Neuronal stem cell (in vitro differentiated cells): Measurements from ENCODE around the gene NCOA4.

Experiments used
- DNase-seq: peaks from one replicate; pipeline ENCODE4 v3.0.0-alpha.2; 2013; ENCODE audit warnings: low spot score
- H2AFZ ChIP-seq: one replicate; pipeline ENCODE4 v1.6.1; 2013; ENCODE audit warnings: mild to moderate bottlenecking, low read length, inconsistent platforms
- H2AK5ac ChIP-seq: 2 replicates; pipeline ENCODE4 v1.6.1; 2013; ENCODE audit warnings: low read depth, mild to moderate bottlenecking, inconsistent platforms, low read length, moderate library complexity, mixed read lengths
- H2BK120ac ChIP-seq: 2 replicates; pipeline ENCODE4 v1.6.1; 2013; ENCODE audit warnings: low read depth, mild to moderate bottlenecking, inconsistent platforms, low read length, moderate library complexity, mixed read lengths
- H2BK12ac ChIP-seq: one replicate; pipeline ENCODE4 v1.6.1; 2013; ENCODE audit warnings: low read length, inconsistent platforms
- H2BK15ac ChIP-seq: 2 replicates; pipeline ENCODE4 v1.6.1; 2013; ENCODE audit warnings: mild to moderate bottlenecking, low read length, inconsistent platforms, mixed read lengths
- H2BK5ac ChIP-seq: one replicate; pipeline ENCODE4 v1.6.1; 2013; ENCODE audit warnings: inconsistent platforms, mild to moderate bottlenecking, low read length, moderate library complexity
- H3K14ac ChIP-seq: one replicate; pipeline ENCODE4 v1.6.1; 2013; ENCODE audit warnings: low read length, inconsistent platforms
- H3K18ac ChIP-seq: 2 replicates; pipeline ENCODE4 v1.6.1; 2013; ENCODE audit warnings: low read length, inconsistent platforms
- H3K23ac ChIP-seq: 2 replicates; pipeline ENCODE4 v1.6.1; 2013; ENCODE audit warnings: low read depth, mild to moderate bottlenecking, mixed read lengths, low read length, inconsistent platforms; ENCODE audit not compliant: poor library complexity
- H3K27ac ChIP-seq: replicated peaks from 3 replicates; pipeline ENCODE4 v1.5.1; 2013; ENCODE audit warnings: low read length, inconsistent platforms
- H3K27me3 ChIP-seq, 3 experiments: 2 replicates each; pipeline ENCODE4 v1.6.1; 2013; ENCODE audit warnings: low read length in 3 of 3, mild to moderate bottlenecking in 2 of 3, inconsistent platforms in 1 of 3, low read depth in 1 of 3, mixed read lengths in 1 of 3, moderate library complexity in 1 of 3; ENCODE audit not compliant: control insufficient read depth in 3 of 3, insufficient read depth in 3 of 3
- H3K36me3 ChIP-seq, 2 donors: replicated peaks in 1 of 2; 2 replicates each; pipeline ENCODE4 v1.6.1; 2013; ENCODE audit warnings: low read length in 2 of 2; ENCODE audit not compliant: control insufficient read depth in 2 of 2, insufficient read depth in 2 of 2
- H3K4ac ChIP-seq: 2 replicates; pipeline ENCODE4 v1.6.1; 2013; ENCODE audit warnings: inconsistent platforms, mild to moderate bottlenecking, low read length, moderate library complexity
- H3K4me1 ChIP-seq, 2 donors: 1 replicate in 1 of 2; 2 replicates in 1 of 2; pipeline ENCODE4 v1.6.1; 2013; ENCODE audit warnings: low read length in 2 of 2, low read depth in 1 of 2; ENCODE audit not compliant: control insufficient read depth in 2 of 2, insufficient read depth in 1 of 2
- H3K4me2 ChIP-seq: one replicate; pipeline ENCODE4 v1.6.1; 2013; ENCODE audit warnings: mild to moderate bottlenecking, low read length, inconsistent platforms; ENCODE audit not compliant: insufficient read depth, poor library complexity, severe bottlenecking
- H3K4me3 ChIP-seq, 2 donors: 2 replicates each; pipeline ENCODE4 v1.5.1; 2013; ENCODE audit warnings: low read length in 2 of 2, mild to moderate bottlenecking in 2 of 2, inconsistent platforms in 1 of 2, moderate library complexity in 1 of 2
- H3K79me1 ChIP-seq: one replicate; pipeline ENCODE4 v1.6.1; 2013; ENCODE audit warnings: low read depth, mild to moderate bottlenecking, inconsistent platforms, low read length, moderate library complexity
- H3K9ac ChIP-seq: one replicate; pipeline ENCODE4 v1.6.1; 2013; ENCODE audit warnings: mild to moderate bottlenecking, low read depth, low read length, inconsistent platforms; ENCODE audit not compliant: poor library complexity
- H3K9me3 ChIP-seq, 2 donors: replicated peaks in 1 of 2; 2 replicates each; pipeline versions ENCODE3 to v1.6.1; 2013; ENCODE audit warnings: low read length in 2 of 2, mild to moderate bottlenecking in 2 of 2, inconsistent platforms in 1 of 2, low read depth in 1 of 2, mixed read lengths in 1 of 2, moderate library complexity in 1 of 2; ENCODE audit not compliant: control insufficient read depth in 2 of 2, insufficient read depth in 1 of 2
- H4K8ac ChIP-seq: one replicate; pipeline ENCODE4 v1.6.1; 2013; ENCODE audit warnings: low read depth, mild to moderate bottlenecking, inconsistent platforms, low read length, moderate library complexity
- H4K91ac ChIP-seq: one replicate; pipeline ENCODE4 v1.6.1; 2013; ENCODE audit warnings: low read length, low read depth, mild to moderate bottlenecking, inconsistent platforms; ENCODE audit not compliant: poor library complexity
- WGBS, 2 donors: extraction: QIAGEN DNeasy Blood & Tissue Kit; methylation state at CpG; one replicate each; pipeline ENCODE4 v1.1.7; 2013; ENCODE audit warnings: missing lambda C conversion rate in 2 of 2, mixed read lengths in 1 of 2; ENCODE audit not compliant: insufficient read length in 2 of 2, insufficient replicate concordance in 1 of 2; ENCODE audit errors: extremely low coverage in 2 of 2; 5-methylcytosine and 5-hydroxymethylcytosine counted together

Gene NCOA4

GRCh38 chr10:46046261-46046660, 15.8 kb upstream of the NCOA4 start, which contains the start of gene MSMB:
MSMB (minus strand) TSS chr10:46046269; CDS start chr10:46046237, 32 bp downstream.
- Histone ChIP-seq H2BK12ac (no peak within 1 kb of the TSS), H3K23ac (no peak within 1 kb of the TSS), H2AK5ac (no peak within 1 kb of the TSS), H3K4me2 (no peak within 1 kb of the TSS), H3K4me1 (no peaks in the 10 kb centered on the region), H2BK15ac (no peak within 1 kb of the TSS), H3K27ac (no peak within 1 kb of the TSS), H2BK5ac (no peak within 1 kb of the TSS), H3K4me3 (no peak within 1 kb of the TSS), H3K14ac (no peak within 1 kb of the TSS), H3K27me3 (peaks cover 0 to 14% (median 0%) of the 10 kb centered on the region in 3 experiments), H3K9me3 (no peaks in the 10 kb centered on the region), H3K79me1 (no peaks in the 10 kb centered on the region), H3K18ac (no peak within 1 kb of the TSS), H3K9ac (no peak within 1 kb of the TSS), H3K36me3 (no peaks in the 10 kb centered on the region), H4K91ac (no peak within 1 kb of the TSS), H4K8ac (no peak within 1 kb of the TSS), H3K4ac (no peak within 1 kb of the TSS), H2BK120ac (no peak within 1 kb of the TSS), H2AFZ (no peak within 1 kb of the TSS)
- no peak for DNase-seq
- WGBS, 2 donors: no CpG with 5 or more reads among the region's 7 CpGs

DNA sequence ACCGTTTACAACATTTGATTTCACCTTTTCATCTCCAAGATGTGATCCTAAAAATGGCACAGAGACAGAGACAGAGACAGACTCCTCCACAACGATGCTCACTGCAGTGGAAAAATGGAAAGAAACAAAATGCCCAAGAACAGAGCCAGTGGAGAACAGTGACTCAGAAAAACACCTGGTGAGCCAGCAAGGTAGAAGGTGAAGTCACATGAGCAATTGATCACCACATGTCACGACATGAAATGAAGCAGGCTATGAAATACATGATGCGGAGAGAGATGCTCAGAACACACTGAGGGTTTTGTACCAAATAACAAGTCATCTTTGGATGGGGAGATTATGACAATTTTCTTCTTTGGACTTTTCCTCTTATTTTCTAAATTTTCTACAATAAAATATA, 12.1 kb upstream of the NCOA4 start:
- Histone ChIP-seq H3K4me1 (no peaks in the 10 kb centered on the region), H2BK120ac (no peak overlapping the region), H4K8ac (no peak overlapping the region), H3K79me1 (no peaks in the 10 kb centered on the region), H3K27ac (no peak overlapping the region), H2BK15ac (no peak overlapping the region), H3K18ac (no peak overlapping the region), H3K4ac (no peak overlapping the region), H2BK12ac (no peak overlapping the region), H2AFZ (no peak overlapping the region), H3K27me3 (peaks cover 0 to 10% (median 0%) of the 10 kb centered on the region in 3 experiments), H2BK5ac (no peak overlapping the region), H2AK5ac (no peak overlapping the region), H3K9me3 (no peaks in the 10 kb centered on the region), H3K9ac (no peak overlapping the region), H3K36me3 (no peaks in the 10 kb centered on the region), H3K4me2 (no peak overlapping the region), H3K4me3 (no peak overlapping the region), H3K14ac (no peak overlapping the region), H3K23ac (no peak overlapping the region), H4K91ac (no peak overlapping the region)
- WGBS, 2 donors: no CpG with 5 or more reads among the region's 4 CpGs
- no peak for DNase-seq

DNA sequence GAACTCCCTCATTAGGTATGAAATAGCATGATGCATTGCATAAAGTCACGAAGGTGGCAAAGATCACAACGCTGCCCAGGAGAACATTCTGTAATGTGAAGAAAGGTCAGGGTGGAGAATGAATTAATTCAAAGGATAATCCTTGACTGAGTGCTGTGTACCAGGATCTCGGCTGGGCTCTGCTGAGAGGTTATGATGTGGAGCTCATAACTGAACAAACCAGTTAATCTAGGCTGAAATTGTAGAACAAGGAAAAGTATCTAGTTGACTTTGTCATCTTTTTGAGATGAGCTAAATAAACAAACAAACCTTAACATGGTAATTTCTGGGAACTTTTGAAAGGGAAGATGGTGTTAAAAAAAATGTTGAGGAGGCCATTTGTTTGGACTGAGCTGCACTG, 9.6 kb upstream of the NCOA4 start:
- no CpG with 5 or more reads among the region's 3 CpGs for WGBS, 2 donors
- Histone ChIP-seq H3K27ac (no peak overlapping the region), H2BK120ac (no peak overlapping the region), H3K14ac (no peak overlapping the region), H2AK5ac (no peak overlapping the region), H3K4me2 (no peak overlapping the region), H4K8ac (no peak overlapping the region), H3K18ac (no peak overlapping the region), H3K4me3 (no peak overlapping the region), H2AFZ (no peak overlapping the region), H2BK5ac (no peak overlapping the region), H3K79me1 (no peaks in the 10 kb centered on the region), H3K9me3 (no peaks in the 10 kb centered on the region), H3K4me1 (no peaks in the 10 kb centered on the region), H2BK15ac (no peak overlapping the region), H3K4ac (no peak overlapping the region), H4K91ac (no peak overlapping the region), H3K23ac (no peak overlapping the region), H3K36me3 (no peaks in the 10 kb centered on the region), H3K9ac (no peak overlapping the region), H3K27me3 (no peaks in the 10 kb centered on the region), H2BK12ac (no peak overlapping the region)
- DNase-seq: no peak

DNA sequence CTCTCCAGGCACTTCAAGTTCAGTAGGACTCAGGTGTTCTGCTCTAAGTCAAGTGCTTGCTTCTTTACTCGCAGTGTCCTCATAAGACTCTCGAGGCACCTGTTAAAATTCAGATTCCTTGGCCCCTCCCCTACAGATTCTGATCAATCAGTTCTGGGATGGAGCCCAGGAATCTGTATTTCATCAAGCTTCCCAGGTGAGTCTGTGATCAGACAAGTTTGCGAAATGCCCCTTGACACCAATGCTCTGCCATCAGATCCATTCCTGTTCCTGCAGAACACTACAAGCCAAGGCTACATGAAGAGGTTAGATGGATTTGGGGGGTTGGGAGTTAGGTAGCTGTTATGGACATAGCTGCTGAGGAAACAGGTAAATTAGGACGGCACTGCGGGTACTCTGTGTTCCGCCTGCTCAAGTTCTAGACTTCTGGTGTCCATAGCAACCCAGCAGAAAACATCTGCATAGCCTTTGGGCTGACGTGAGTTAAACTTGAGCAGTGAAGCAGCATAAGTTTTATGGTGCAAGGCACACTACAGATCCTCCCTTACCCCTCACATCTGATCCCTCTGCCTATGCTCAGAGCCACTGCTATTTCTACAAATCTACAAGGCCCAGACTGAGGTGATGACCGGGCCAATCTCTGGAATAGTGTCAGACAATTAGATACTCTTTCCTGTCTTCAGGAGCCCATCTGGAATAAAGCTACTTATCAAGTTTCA, 6.8 kb upstream of the NCOA4 start:
- Histone ChIP-seq H2AK5ac (no peak overlapping the region), H2BK15ac (no peak overlapping the region), H4K91ac (no peak overlapping the region), H2BK12ac (no peak overlapping the region), H3K4ac (no peak overlapping the region), H3K4me1 (no peaks in the 10 kb centered on the region), H3K18ac (no peak overlapping the region), H3K9me3 (no peaks in the 10 kb centered on the region), H2AFZ (no peak overlapping the region), H3K9ac (no peak overlapping the region), H3K23ac (no peak overlapping the region), H3K36me3 (no peaks in the 10 kb centered on the region), H3K27me3 (no peaks in the 10 kb centered on the region), H3K27ac (no peak overlapping the region), H2BK120ac (no peak overlapping the region), H4K8ac (no peak overlapping the region), H3K79me1 (no peaks in the 10 kb centered on the region), H3K4me3 (no peak overlapping the region), H3K4me2 (no peak overlapping the region), H3K14ac (no peak overlapping the region), H2BK5ac (no peak overlapping the region)
- no peak for DNase-seq
- WGBS, 2 donors: no CpG with 5 or more reads among the region's 8 CpGs
